ENCODE results near the gene GPR142.

GPR142 gene

GRCh38 chr17:74369665-74370490, 2.6 kb downstream of the GPR142 start:
- no peaks in the 10 kb centered on the region for H3K36me3 ChIP-seq (ENCODE audit: control insufficient read depth, insufficient read depth, low read length)
- H3K9ac ChIP-seq (ENCODE audit: low read length): no peak overlapping the region
- H3K27me3 ChIP-seq (ENCODE audit: control insufficient read depth, insufficient read depth, low read length): peaks cover 30% of the 10 kb centered on the region
- H3K9me3 ChIP-seq (ENCODE audit: control insufficient read depth, insufficient read depth, low read depth, low read length): peaks cover 5% of the 10 kb centered on the region; the same call in 1 of the 2 replicates
- H3K4me3 ChIP-seq (ENCODE audit: low read depth, low read length): no peak overlapping the region
- H3K4me1 ChIP-seq (ENCODE audit: control insufficient read depth, insufficient read depth, low read length): peaks cover 8% of the 10 kb centered on the region
- no peak overlapping the region for H3K27ac ChIP-seq (ENCODE audit: low read depth, low read length)

GRCh38 chr17:74371653-74372147, 4.4 kb downstream of the GPR142 start:
- H3K27me3 ChIP-seq (ENCODE audit: control insufficient read depth, insufficient read depth, low read length): peaks cover 34% of the 10 kb centered on the region
- peaks cover 8% of the 10 kb centered on the region for H3K4me1 ChIP-seq (ENCODE audit: control insufficient read depth, insufficient read depth, low read length)
- H3K9me3 ChIP-seq (ENCODE audit: control insufficient read depth, insufficient read depth, low read depth, low read length): peaks cover 5% of the 10 kb centered on the region; the same call in 1 of the 2 replicates
- H3K36me3 ChIP-seq (ENCODE audit: control insufficient read depth, insufficient read depth, low read length): no peaks in the 10 kb centered on the region
- no peak overlapping the region for H3K27ac ChIP-seq (ENCODE audit: low read depth, low read length)
- no peak overlapping the region for H3K9ac ChIP-seq (ENCODE audit: low read length)
- H3K4me3 ChIP-seq (ENCODE audit: low read depth, low read length): no peak overlapping the region

- peaks cover 37% of the 10 kb centered on the region for H3K27me3 ChIP-seq (ENCODE audit: control insufficient read depth, insufficient read depth, low read length)
- peaks cover 8% of the 10 kb centered on the region for H3K4me1 ChIP-seq (ENCODE audit: control insufficient read depth, insufficient read depth, low read length)
- no peak overlapping the region for H3K9ac ChIP-seq (ENCODE audit: low read length)
- H3K27ac ChIP-seq (ENCODE audit: low read depth, low read length): no peak overlapping the region
- no peak overlapping the region for H3K4me3 ChIP-seq (ENCODE audit: low read depth, low read length)
- H3K36me3 ChIP-seq (ENCODE audit: control insufficient read depth, insufficient read depth, low read length): no peaks in the 10 kb centered on the region
- H3K9me3 ChIP-seq (ENCODE audit: control insufficient read depth, insufficient read depth, low read depth, low read length): peaks cover 5% of the 10 kb centered on the region; the same call in 1 of the 2 replicates
Observed at GRCh38 chr17:74372426-74372825, 5.1 kb downstream of the GPR142 start.

- no peak overlapping the region for H3K9ac ChIP-seq (ENCODE audit: low read length)
Observed at GRCh38 chr17:74373838-74374606, 6.7 kb downstream of the GPR142 start.

GRCh38 chr17:74374858-74375257, 7.6 kb downstream of the GPR142 start:
- Histone ChIP-seq H3K9me3 (ENCODE audit: control insufficient read depth, insufficient read depth, low read depth, low read length) (peaks cover 5% of the 10 kb centered on the region; the same call in 1 of the 2 replicates), H3K4me3 (ENCODE audit: low read depth, low read length) (no peak overlapping the region), H3K36me3 (ENCODE audit: control insufficient read depth, insufficient read depth, low read length) (no peaks in the 10 kb centered on the region), H3K4me1 (ENCODE audit: control insufficient read depth, insufficient read depth, low read length) (peaks cover 4% of the 10 kb centered on the region), H3K9ac (ENCODE audit: low read length) (no peak overlapping the region), H3K27me3 (ENCODE audit: control insufficient read depth, insufficient read depth, low read length) (peaks cover 29% of the 10 kb centered on the region), H3K27ac (ENCODE audit: low read depth, low read length) (no peak overlapping the region)

More at GRCh38 chr17:74373838-74374606, 6.7 kb downstream of the GPR142 start:
- peaks cover 5% of the 10 kb centered on the region; the same call in 1 of the 2 replicates for H3K9me3 ChIP-seq (ENCODE audit: control insufficient read depth, insufficient read depth, low read depth, low read length)
- no peak overlapping the region for H3K27ac ChIP-seq (ENCODE audit: low read depth, low read length)
- no peak overlapping the region for H3K4me3 ChIP-seq (ENCODE audit: low read depth, low read length)
- H3K4me1 ChIP-seq (ENCODE audit: control insufficient read depth, insufficient read depth, low read length): peaks cover 2% of the 10 kb centered on the region
- H3K27me3 ChIP-seq (ENCODE audit: control insufficient read depth, insufficient read depth, low read length): peaks cover 30% of the 10 kb centered on the region
- H3K36me3 ChIP-seq (ENCODE audit: control insufficient read depth, insufficient read depth, low read length): no peaks in the 10 kb centered on the region

- H3K9ac ChIP-seq (ENCODE audit: low read length): no peak overlapping the region
- peaks cover 13% of the 10 kb centered on the region; the same call in 1 of the 2 replicates for H3K27me3 ChIP-seq (ENCODE audit: control insufficient read depth, insufficient read depth, low read length)
- peaks cover 11% of the 10 kb centered on the region for H3K4me1 ChIP-seq (ENCODE audit: control insufficient read depth, insufficient read depth, low read length)
- H3K9me3 ChIP-seq (ENCODE audit: control insufficient read depth, insufficient read depth, low read depth, low read length): no peaks in the 10 kb centered on the region
- H3K36me3 ChIP-seq (ENCODE audit: control insufficient read depth, insufficient read depth, low read length): no peaks in the 10 kb centered on the region
- no peak overlapping the region for H3K27ac ChIP-seq (ENCODE audit: low read depth, low read length)
- H3K4me3 ChIP-seq (ENCODE audit: low read depth, low read length): no peak overlapping the region
Observed at GRCh38 chr17:74379495-74380085, 12.3 kb downstream of the GPR142 start.

GRCh38 chr17:74380086-74380958, 13.0 kb downstream of the GPR142 start:
- Histone ChIP-seq H3K27ac (ENCODE audit: low read depth, low read length) (no peak overlapping the region), H3K9me3 (ENCODE audit: control insufficient read depth, insufficient read depth, low read depth, low read length) (no peaks in the 10 kb centered on the region), H3K27me3 (ENCODE audit: control insufficient read depth, insufficient read depth, low read length) (peaks cover 9% of the 10 kb centered on the region; the same call in 1 of the 2 replicates), H3K4me3 (ENCODE audit: low read depth, low read length) (no peak overlapping the region), H3K4me1 (ENCODE audit: control insufficient read depth, insufficient read depth, low read length) (peaks cover 11% of the 10 kb centered on the region), H3K36me3 (ENCODE audit: control insufficient read depth, insufficient read depth, low read length) (no peaks in the 10 kb centered on the region), H3K9ac (ENCODE audit: low read length) (no peak overlapping the region)

- Histone ChIP-seq H3K27ac (ENCODE audit: low read depth, low read length) (no peak overlapping the region), H3K4me3 (ENCODE audit: low read depth, low read length) (no peak overlapping the region), H3K4me1 (ENCODE audit: control insufficient read depth, insufficient read depth, low read length) (peaks cover 11% of the 10 kb centered on the region), H3K27me3 (ENCODE audit: control insufficient read depth, insufficient read depth, low read length) (peaks cover 6% of the 10 kb centered on the region; the same call in 1 of the 2 replicates), H3K36me3 (ENCODE audit: control insufficient read depth, insufficient read depth, low read length) (no peaks in the 10 kb centered on the region), H3K9me3 (ENCODE audit: control insufficient read depth, insufficient read depth, low read depth, low read length) (no peaks in the 10 kb centered on the region), H3K9ac (ENCODE audit: low read length) (no peak overlapping the region)
Observed at GRCh38 chr17:74380959-74381808, 13.9 kb downstream of the GPR142 start.

GRCh38 chr17:74383141-74383540, 15.8 kb downstream of the GPR142 start:
- Histone ChIP-seq H3K4me3 (ENCODE audit: low read depth, low read length) (no peak overlapping the region), H3K9ac (ENCODE audit: low read length) (no peak overlapping the region), H3K27me3 (ENCODE audit: control insufficient read depth, insufficient read depth, low read length) (no peaks in the 10 kb centered on the region), H3K27ac (ENCODE audit: low read depth, low read length) (no peak overlapping the region), H3K4me1 (ENCODE audit: control insufficient read depth, insufficient read depth, low read length) (peaks cover 23% of the 10 kb centered on the region), H3K36me3 (ENCODE audit: control insufficient read depth, insufficient read depth, low read length) (no peaks in the 10 kb centered on the region), H3K9me3 (ENCODE audit: control insufficient read depth, insufficient read depth, low read depth, low read length) (no peaks in the 10 kb centered on the region)
